Measurements from ENCODE around the gene TEX19. TPM values are rescaled to one million over a fixed set of nuclear protein-coding genes. Genes with fewer than 3 reads are reported as not detected.

The TEX19 gene
- total RNA-seq, 3 donors from 2014 or later (not counting 1 experiment from before 2014, with no cell fraction given): not detected

GRCh38 chr17:82412535-82413520 is 53.8 kb downstream of the TEX19 start:
- Histone ChIP-seq H3K4me1 (ENCODE audit: control insufficient read depth, insufficient read depth, low read length) (peaks cover 9% of the 10 kb centered on the region), H3K27me3 (ENCODE audit: control insufficient read depth, insufficient read depth, low read length) (no peaks in the 10 kb centered on the region), H3K4me3 (ENCODE audit: low read length) (no peak overlapping the region), H3K9me3 (ENCODE audit: control insufficient read depth, insufficient read depth, low read length) (no peaks in the 10 kb centered on the region), H3K36me3 (ENCODE audit: control insufficient read depth, insufficient read depth, low read length) (peaks cover 10% of the 10 kb centered on the region), H3K27ac (ENCODE audit: low read length) (no peak overlapping the region)
- WGBS (ENCODE audit: insufficient coverage): 84% methylated on average over 26 of the region's 29 CpGs
- intact Hi-C loops (cut with micrococcal nuclease): loop anchor here (10.0 kb wide), 1 partner anchor 168 kb away; no protein-coding TSS in a partner anchor
- Mint-ChIP-seq H3K27ac (no peak overlapping the region), H3K27me3 (ENCODE audit: low read depth in 2 of 2) (no peaks in the 10 kb centered on the region), H3K36me3 (no peaks in the 10 kb centered on the region), H3K4me3 (no peak overlapping the region), H3K4me1 (peaks cover 15 to 16% of the 10 kb centered on the region in 2 donors), H3K9me3 (no peaks in the 10 kb centered on the region)
- no peak for DNase-seq
- ATAC-seq: no peak
- no peak for TF ChIP-seq CTCF (IDR thresholded peaks at IDR 0.05)

Other genes starting within 250 kb of the TEX19 start
- gene CCDC57, start 146.4 kb upstream of the TEX19 start, total RNA-seq: 10 to 100 TPM; 69.7 to 79.2 (median 75.1) TPM
- gene SLC16A3, start 130.2 kb upstream of the TEX19 start, total RNA-seq: 100 to 1,000 TPM; 172 to 365 (median 296) TPM
- gene CSNK1D, start 85.5 kb upstream of the TEX19 start, total RNA-seq: 100 to 1,000 TPM; 423 to 475 (median 468) TPM
- gene CD7, start 41.6 kb upstream of the TEX19 start, total RNA-seq: 100 to 1,000 TPM; 464 to 564 (median 522) TPM
- 10 to 100 TPM in 1 of 3 donors, 1 to 10 TPM in 2; 3.6 to 11.2 (median 6.3) TPM for gene SECTM1, start 25.5 kb upstream of the TEX19 start, total RNA-seq
- under 1 TPM in 1 of 3 donors, not detected in 2; 0.28 TPM for gene UTS2R, start 12.5 kb downstream of the TEX19 start, total RNA-seq
- gene HEXD, start 59.1 kb downstream of the TEX19 start, total RNA-seq: 10 to 100 TPM; 35.7 to 57.4 (median 51.5) TPM
- 10 to 100 TPM; 21.6 to 28.6 (median 23.3) TPM for gene OGFOD3, start 59.3 kb downstream of the TEX19 start, total RNA-seq
- gene CYBC1, start 91.5 kb downstream of the TEX19 start, total RNA-seq: 100 to 1,000 TPM; 168 to 219 (median 192) TPM
- 100 to 1,000 TPM; 130 to 203 (median 158) TPM for gene NARF, start 99.5 kb downstream of the TEX19 start, total RNA-seq
- 10 to 100 TPM; 42.5 to 50.0 (median 46.4) TPM for gene FOXK2, start 160.5 kb downstream of the TEX19 start, total RNA-seq

Measured in natural killer cell (primary cell).